IMR-90 (cell line): Measurements from ENCODE around the gene HSF2BP. TPM values are rescaled to one million over a fixed set of nuclear protein-coding genes. Genes with fewer than 3 reads are reported as not detected.

ENCODE experiments used
- ATAC-seq: fragments of 200-7000 bp; cut with Tn5 transposase; 2 replicates; pipeline ENCODE4 v1.9.1; 2020; ENCODE audit warnings: low read depth, mild to moderate bottlenecking, moderate library complexity
- BruUV-seq: library from RNA; stranded (reverse); fragments of 400-500 nt; replicated peaks from 2 replicates; lab custom pipeline; 2021; lab: Mats Ljungman, UMichigan
- CTCF ChIA-PET: fragments of 300-600 bp; formaldehyde crosslinking; extraction: SDS; loops from one replicate; lab custom pipeline; 2021; ENCODE audit warnings: antibody characterized with exemption; lab: Yijun Ruan, JAX
- POLR2A ChIA-PET: fragments of 300-600 bp; sonication (Branson Sonifier 250); formaldehyde crosslinking; loops from one replicate; lab custom pipeline; 2022; ENCODE audit warnings: antibody characterized with exemption; ENCODE audit not compliant: unreplicated experiment; lab: Charles Lee
- DNase-seq: peaks from one replicate; pipeline ENCODE4 v3.0.0; 2013
- H2AFZ ChIP-seq: replicated peaks from 2 replicates; pipeline ENCODE3; 2013; ENCODE audit warnings: low read length, mild to moderate bottlenecking; ENCODE audit not compliant: poor library complexity
- H2AK5ac ChIP-seq: 2 replicates; pipeline ENCODE4 v1.6.1; 2013; ENCODE audit warnings: low read depth, low read length, inconsistent platforms
- H2AK9ac ChIP-seq: replicated peaks from 2 replicates; pipeline ENCODE3; 2013; ENCODE audit warnings: mild to moderate bottlenecking, low read depth, low read length, moderate library complexity; ENCODE audit not compliant: poor library complexity
- H2BK120ac ChIP-seq: 2 replicates; pipeline ENCODE4 v1.6.1; 2013; ENCODE audit warnings: low read depth, low read length, inconsistent platforms
- H2BK15ac ChIP-seq: 3 replicates; pipeline ENCODE4 v1.6.1; 2013; ENCODE audit warnings: low read depth, low read length, inconsistent platforms
- H2BK20ac ChIP-seq: 2 replicates; pipeline ENCODE4 v1.6.1; 2013; ENCODE audit warnings: low read depth, mild to moderate bottlenecking, inconsistent platforms, low read length, moderate library complexity
- H2BK5ac ChIP-seq: 2 replicates; pipeline ENCODE4 v1.6.1; 2013; ENCODE audit warnings: mild to moderate bottlenecking, low read depth, low read length, inconsistent platforms; ENCODE audit not compliant: poor library complexity, severe bottlenecking
- H3K14ac ChIP-seq: replicated peaks from 2 replicates; pipeline ENCODE4 v1.6.1; 2013; ENCODE audit warnings: low read depth, low read length, inconsistent platforms
- H3K18ac ChIP-seq: 2 replicates; pipeline ENCODE4 v1.6.1; 2013; ENCODE audit warnings: low read depth, low read length, control low read depth
- H3K23ac ChIP-seq: 2 replicates; pipeline ENCODE4 v1.6.1; 2013; ENCODE audit warnings: low read depth, low read length, inconsistent platforms
- H3K27ac ChIP-seq: 2 replicates; pipeline ENCODE4 v1.5.1; 2013; ENCODE audit warnings: mild to moderate bottlenecking, control low read depth, low read length; ENCODE audit not compliant: insufficient read depth
- H3K27me3 ChIP-seq: 2 replicates; pipeline ENCODE4 v1.6.1; 2013; ENCODE audit warnings: low read length; ENCODE audit not compliant: control insufficient read depth, insufficient read depth
- H3K36me3 ChIP-seq: 2 replicates; pipeline ENCODE4 v1.6.1; 2013; ENCODE audit warnings: low read length, mixed read lengths; ENCODE audit not compliant: control insufficient read depth, insufficient read depth
- H3K4ac ChIP-seq: 2 replicates; pipeline ENCODE4 v1.6.1; 2013; ENCODE audit warnings: low read depth, low read length, inconsistent platforms
- H3K4me1 ChIP-seq: 2 replicates; pipeline ENCODE4 v1.6.1; 2013; ENCODE audit warnings: low read length, mixed read lengths; ENCODE audit not compliant: control insufficient read depth, insufficient read depth
- H3K4me2 ChIP-seq: 2 replicates; pipeline ENCODE4 v1.6.1; 2013; ENCODE audit warnings: low read depth, mild to moderate bottlenecking, control low read depth, low read length, moderate library complexity
- H3K4me3 ChIP-seq: 2 replicates; pipeline ENCODE4 v1.5.1; 2013; ENCODE audit warnings: low read depth, mild to moderate bottlenecking, control low read depth, low read length, moderate library complexity; ENCODE audit not compliant: insufficient read depth
- H3K56ac ChIP-seq: 2 replicates; pipeline ENCODE4 v1.6.1; 2013; ENCODE audit warnings: low read length, inconsistent platforms; ENCODE audit not compliant: insufficient read depth; ENCODE audit errors: extremely low read depth
- H3K79me1 ChIP-seq, 2 experiments: 2 replicates each; pipeline ENCODE4 v1.6.1; 2013; ENCODE audit warnings: low read length in 2 of 2, inconsistent platforms in 1 of 2, low read depth in 1 of 2
- H3K9ac ChIP-seq: 2 replicates; pipeline ENCODE4 v1.6.1; 2013; ENCODE audit warnings: low read depth, low read length, control low read depth
- H3K9me1 ChIP-seq: 2 replicates; pipeline ENCODE4 v1.6.1; 2013; ENCODE audit warnings: low read length, inconsistent platforms; ENCODE audit not compliant: insufficient read depth
- H3K9me3 ChIP-seq: 2 replicates; pipeline ENCODE4 v1.6.1; 2013; ENCODE audit warnings: low read length; ENCODE audit not compliant: control insufficient read depth, insufficient read depth
- H4K20me1 ChIP-seq: 2 replicates; pipeline ENCODE4 v1.6.1; 2013; ENCODE audit warnings: low read length, inconsistent platforms; ENCODE audit not compliant: insufficient read depth
- H4K5ac ChIP-seq: 2 replicates; pipeline ENCODE4 v1.6.1; 2013; ENCODE audit warnings: mild to moderate bottlenecking, low read depth, low read length, control low read depth
- H4K8ac ChIP-seq, 2 experiments: 2 replicates each; pipeline ENCODE4 v1.6.1; 2013; ENCODE audit warnings: low read depth in 2 of 2, low read length in 2 of 2, control low read depth in 1 of 2, inconsistent platforms in 1 of 2
- H4K91ac ChIP-seq: 2 replicates; pipeline ENCODE4 v1.6.1; 2013; ENCODE audit warnings: low read depth, low read length, inconsistent platforms; ENCODE audit not compliant: insufficient read depth
- BHLHE40 ChIP-seq: fragments of 150-350 bp; IDR thresholded peaks from 2 replicates; pipeline ENCODE4 v1.6.1; 2016; ENCODE audit warnings: mild to moderate bottlenecking, low read depth, low read length
- CHD1 ChIP-seq: IDR thresholded peaks from 2 replicates; pipeline ENCODE4 v1.6.1; 2012; ENCODE audit warnings: low read depth, low read length, improper control_type of control experiment
- FOS ChIP-seq: fragments of 150-350 bp; IDR thresholded peaks from 2 replicates; pipeline ENCODE4 v1.6.1; 2016; ENCODE audit warnings: low read depth, low read length
- MAFK ChIP-seq: IDR thresholded peaks from 2 replicates; pipeline ENCODE4 v1.6.1; 2012; ENCODE audit warnings: low read depth, low read length, improper control_type of control experiment
- MAZ ChIP-seq: IDR thresholded peaks from 2 replicates; pipeline ENCODE4 v1.6.1; 2012; ENCODE audit warnings: low read depth, mild to moderate bottlenecking, low read length, improper control_type of control experiment, moderate library complexity, borderline replicate concordance
- NFE2L2 ChIP-seq: fragments of 150-350 bp; IDR thresholded peaks from 2 replicates; pipeline ENCODE4 v1.6.1; 2016; ENCODE audit warnings: low read depth, mild to moderate bottlenecking, low read length
- POLR2A ChIP-seq: IDR thresholded peaks from 2 replicates; pipeline ENCODE4 v1.6.1; 2012; ENCODE audit warnings: mild to moderate bottlenecking, low read depth, low read length
- RAD21 ChIP-seq: IDR thresholded peaks from 2 replicates; pipeline ENCODE4 v1.6.1; 2012; ENCODE audit warnings: low read length, improper control_type of control experiment
- RCOR1 ChIP-seq: IDR thresholded peaks from 2 replicates; pipeline ENCODE4 v1.6.1; 2012; ENCODE audit warnings: mild to moderate bottlenecking, low read length, improper control_type of control experiment; ENCODE audit not compliant: insufficient replicate concordance
- RFX5 ChIP-seq: IDR thresholded peaks from 2 replicates; pipeline ENCODE4 v1.8.0; 2012; ENCODE audit warnings: low read depth, mild to moderate bottlenecking, low read length, moderate library complexity
- WGBS, 2 experiments: methylation state at CpG; one replicate each; pipeline versions ENCODE4 v1.1.5 to v1.1.7; 2013; ENCODE audit warnings: missing lambda C conversion rate in 2 of 2; ENCODE audit not compliant: insufficient read length in 1 of 2; ENCODE audit errors: extremely low coverage in 2 of 2; 5-methylcytosine and 5-hydroxymethylcytosine counted together
- dilution Hi-C: fragments of 300-500 bp; cut with HindIII; formaldehyde crosslinking; loops from one replicate; pipeline ENCODE4 v1.14.3; 2018; ENCODE audit warnings: low sequenced_read_pairs; ENCODE audit not compliant: unreplicated experiment
- in situ Hi-C: fragments of 300-500 bp; cut with MboI; formaldehyde crosslinking; loops from 3 replicates; pipeline ENCODE4 v1.14.3; 2019; ENCODE audit warnings: low sequenced_read_pairs, inconsistent platforms, mixed read lengths
- intact Hi-C: fragments of 100-400 bp; cut with micrococcal nuclease; formaldehyde crosslinking; loops from 2 replicates; pipeline ENCODE4 v1.10.0; 2022
- polyA plus RNA-seq, 3 experiments: library from polyadenylated mRNA; depleted of rRNA; stranded (reverse); fragments of >200 nt; gene quantifications; 2 replicates each; pipeline ENCODE4 v1.2.3, GENCODE V29; 2012; ENCODE audit warnings: low replicate concordance in 1 of 3
- total RNA-seq: library from RNA; depleted of rRNA; stranded (reverse); fragments of >200 nt; gene quantifications from 2 replicates; pipeline ENCODE4 v1.2.3, GENCODE V29; 2012
- TF ChIP-seq, protein P1 (sequence below): fragments of 150-350 bp; IDR thresholded peaks from 2 replicates; pipeline ENCODE4 v1.6.1; 2017; ENCODE audit warnings: mild to moderate bottlenecking, antibody characterized with exemption, low read length, low read depth

HSF2BP gene
- total and polyA plus RNA-seq, 2 of the 4 experiments (the other 2 are of a cell fraction), result 0.87 to 0.90 TPM

DNA sequence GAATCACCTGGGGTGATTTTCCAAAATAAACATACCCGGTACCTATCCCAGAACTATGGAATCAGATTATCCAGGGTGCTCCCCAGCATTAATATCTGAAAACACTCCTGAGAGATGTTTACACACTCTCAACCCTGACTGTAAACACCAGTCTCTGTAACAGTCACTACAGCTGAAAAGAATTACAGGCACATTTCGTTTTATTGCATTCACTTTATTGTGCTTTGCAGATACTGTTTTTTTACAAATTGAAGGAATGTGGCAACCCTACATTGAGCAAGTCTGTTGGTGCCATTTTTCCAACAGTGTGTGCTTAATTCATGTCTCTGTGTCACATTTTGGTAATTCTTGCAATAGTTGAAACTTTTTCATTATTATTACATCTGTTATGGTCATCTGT lies 31.8 kb downstream of the HSF2BP start:
- WGBS, 2 experiments, result 80% methylated on average over 1 of the region's 2 CpGs; no CpG with 5 or more reads in 1 of the 2 experiments
- Histone ChIP-seq H3K18ac (no peak overlapping the region), H3K9ac (no peak overlapping the region), H3K4me2 (no peak overlapping the region), H3K27me3 (no peaks in the 10 kb centered on the region; the same call in 1 of the 2 replicates), H4K20me1 (no peaks in the 10 kb centered on the region), H2AK9ac (no peak overlapping the region), H2BK5ac (no peak overlapping the region), H3K23ac (no peak overlapping the region), H3K36me3 (no peaks in the 10 kb centered on the region), H2AFZ (no peak overlapping the region), H3K9me1 (peaks cover 8% of the 10 kb centered on the region), H3K9me3 (peaks cover 3% of the 10 kb centered on the region; the same call in 1 of the 2 replicates), H3K4me3 (no peak overlapping the region), H3K27ac (no peak overlapping the region), H2BK20ac (no peak overlapping the region), H4K91ac (no peak overlapping the region), H4K8ac (no peak overlapping the region), H3K56ac (no peak overlapping the region), H2AK5ac (no peak overlapping the region), H3K14ac (no peak overlapping the region), H4K5ac (no peak overlapping the region), H2BK120ac (no peak overlapping the region), H3K4me1 (peaks cover 8% of the 10 kb centered on the region), H2BK15ac (no peak overlapping the region), H3K4ac (no peak overlapping the region), H3K79me1 (no peaks in the 10 kb centered on the region)
- in situ Hi-C loops, result no loop called here
- DNase-seq (no peak), ATAC-seq (no peak)
- ChIA-PET CTCF (interaction anchor here (1.2 kb wide), 1 partner anchor 17 kb away, joined by 3 read pairs; no protein-coding TSS in a partner anchor), POLR2A (no interaction called here)
- TF ChIP-seq POLR2A, result no peak
- no peak for TF ChIP-seq RAD21
- TF ChIP-seq, protein P1, sequence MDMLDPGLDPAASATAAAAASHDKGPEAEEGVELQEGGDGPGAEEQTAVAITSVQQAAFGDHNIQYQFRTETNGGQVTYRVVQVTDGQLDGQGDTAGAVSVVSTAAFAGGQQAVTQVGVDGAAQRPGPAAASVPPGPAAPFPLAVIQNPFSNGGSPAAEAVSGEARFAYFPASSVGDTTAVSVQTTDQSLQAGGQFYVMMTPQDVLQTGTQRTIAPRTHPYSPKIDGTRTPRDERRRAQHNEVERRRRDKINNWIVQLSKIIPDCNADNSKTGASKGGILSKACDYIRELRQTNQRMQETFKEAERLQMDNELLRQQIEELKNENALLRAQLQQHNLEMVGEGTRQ, result no peak
- no peak for TF ChIP-seq FOS
- TF ChIP-seq CHD1, result no peak
- TF ChIP-seq MAZ, result no peak
- no peak for TF ChIP-seq RFX5
- TF ChIP-seq NFE2L2, result no peak
- TF ChIP-seq RCOR1, result no peak
- no peak for TF ChIP-seq MAFK
- TF ChIP-seq BHLHE40, result no peak
- intact Hi-C loops, result loop anchor here (2.0 kb wide), 1 partner anchor 17 kb away; no protein-coding TSS in a partner anchor
- no TSS peak for BruUV-seq
- dilution Hi-C loops, result no loop called here
